Small intestine (tissue), 7 donors: ENCODE results near the gene LTBP4. TPM values are rescaled to one million over a fixed set of nuclear protein-coding genes. Genes with fewer than 3 reads are reported as not detected.
"Not testable (repeated sequence)": the region's sequence is repeated elsewhere in the genome, so short reads cannot be mapped to it uniquely, and the experiment has no call there.

Experiments
- DNase-seq, 2 donors: peaks; one replicate each; pipeline versions ENCODE4 v3.0.0 to v3.0.0-alpha.2; 2013
- FAIRE-seq: peaks from 2 replicates; lab custom pipeline; 2012; peaks lifted over from hg19 to GRCh38; lab: Jason Lieb, UNC
- H3K27ac ChIP-seq, 3 donors: one replicate each; pipeline ENCODE4 v1.5.1; 2013; ENCODE audit warnings: low read length in 2 of 3, mild to moderate bottlenecking in 2 of 3, control low read depth in 1 of 3, inconsistent platforms in 1 of 3, low read depth in 1 of 3, moderate library complexity in 1 of 3
- H3K27me3 ChIP-seq, 3 donors: one replicate each; pipeline ENCODE4 v1.6.1; 2013; ENCODE audit warnings: low read length in 3 of 3, inconsistent platforms in 1 of 3; ENCODE audit not compliant: control insufficient read depth in 3 of 3, insufficient read depth in 3 of 3
- H3K36me3 ChIP-seq, 3 donors: one replicate each; pipeline ENCODE4 v1.6.1; 2013; ENCODE audit warnings: low read length in 3 of 3, inconsistent platforms in 1 of 3, low read depth in 1 of 3, mild to moderate bottlenecking in 1 of 3, moderate library complexity in 1 of 3; ENCODE audit not compliant: control insufficient read depth in 3 of 3, insufficient read depth in 2 of 3
- H3K4me1 ChIP-seq, 3 donors: one replicate each; pipeline ENCODE4 v1.6.1; 2013; ENCODE audit warnings: low read length in 2 of 3, inconsistent platforms in 1 of 3, low read depth in 1 of 3, mild to moderate bottlenecking in 1 of 3, moderate library complexity in 1 of 3; ENCODE audit not compliant: control insufficient read depth in 3 of 3, insufficient read depth in 2 of 3
- H3K4me3 ChIP-seq, 3 donors: one replicate each; pipeline ENCODE4 v1.5.1; 2013; ENCODE audit warnings: low read length in 3 of 3, control low read depth in 1 of 3, inconsistent platforms in 1 of 3, low read depth in 1 of 3, mild to moderate bottlenecking in 1 of 3, moderate library complexity in 1 of 3
- H3K9me3 ChIP-seq, 2 donors: one replicate each; pipeline ENCODE4 v1.6.1; 2013; ENCODE audit warnings: low read depth in 1 of 2, low read length in 1 of 2; ENCODE audit not compliant: control insufficient read depth in 2 of 2, insufficient read depth in 1 of 2
- WGBS, 3 donors: extraction: QIAGEN DNeasy Blood & Tissue Kit; methylation state at CpG; one replicate each; pipeline ENCODE4 v1.1.7; 2013; 5-methylcytosine and 5-hydroxymethylcytosine counted together
- polyA plus RNA-seq, 4 donors: library from polyadenylated mRNA; stranded (reverse) in 3 of 4; unstranded in 1 of 4; fragments of 200-250 nt in 3 of 4; fragments of 120-200 nt in 1 of 4; gene quantifications; one replicate each; pipeline versions ENCODE4 v1.2.1 to v1.2.3, GENCODE V29; 2013
- donor health status: healthy with polysubstance abuse.
- donor health status: control.
- donor health status: control.
- donor health status: Bipolar disorder and iron deficiency.
- donor health status: healthy.

The LTBP4 gene
- polyA plus RNA-seq, 4 donors = 63.3 to 222 (median 116) TPM

GRCh38 chr19:40641281-40641680 is 40.1 kb downstream of the LTBP4 start:
- 67 to 86% (median 84%) methylated on average over 7 of the region's 7 CpGs for WGBS, 3 donors
- Histone ChIP-seq H3K4me3 (no peak overlapping the region), H3K27ac (peak overlapping the region in 2 of 3 donors; percentile 6 to 83), H3K36me3 (no peaks in the 10 kb centered on the region), H3K27me3 (no peaks in the 10 kb centered on the region), H3K4me1 (no peaks in the 10 kb centered on the region), H3K9me3 (no peaks in the 10 kb centered on the region)
- DNase-seq (no peak), FAIRE-seq (no peak)

GRCh38 chr19:40642051-40642706 is 41.0 kb downstream of the LTBP4 start:
- 85 to 89% (median 86%) methylated on average over 17 to 18 of the region's 18 CpGs for WGBS, 3 donors
- FAIRE-seq (no peak), DNase-seq (no peak)
- H3K36me3 ChIP-seq = no peaks in the 10 kb centered on the region
- H3K4me1 ChIP-seq = no peaks in the 10 kb centered on the region
- no peaks in the 10 kb centered on the region for H3K27me3 ChIP-seq
- H3K9me3 ChIP-seq = no peaks in the 10 kb centered on the region
- H3K27ac ChIP-seq = peak overlapping the region in 1 of 3 donors; percentile 48
- H3K4me3 ChIP-seq = no peak overlapping the region

GRCh38 chr19:40642757-40643305 is 41.7 kb downstream of the LTBP4 start:
- WGBS, 3 donors = 72 to 80% (median 76%) methylated on average over 7 to 8 of the region's 8 CpGs
- no peaks in the 10 kb centered on the region for H3K36me3 ChIP-seq
- H3K9me3 ChIP-seq = no peaks in the 10 kb centered on the region
- FAIRE-seq (no peak), DNase-seq (no peak)
- no peaks in the 10 kb centered on the region for H3K27me3 ChIP-seq
- H3K27ac ChIP-seq = no peak overlapping the region
- no peaks in the 10 kb centered on the region for H3K4me1 ChIP-seq
- H3K4me3 ChIP-seq = no peak overlapping the region

- H3K4me1 ChIP-seq = no peaks in the 10 kb centered on the region
- H3K27me3 ChIP-seq = peaks cover 0 to 3% (median 0%) of the 10 kb centered on the region in 3 donors
- DNase-seq = no peak
- no peak for FAIRE-seq
- no peaks in the 10 kb centered on the region for H3K9me3 ChIP-seq
- peak overlapping the region in 2 of 3 donors; percentile 42 to 86 for H3K27ac ChIP-seq
- 71 to 76% (median 72%) methylated on average over 5 of the region's 5 CpGs for WGBS, 3 donors
- H3K36me3 ChIP-seq = no peaks in the 10 kb centered on the region
- no peak overlapping the region for H3K4me3 ChIP-seq
Observed at GRCh38 chr19:40646743-40647254, 45.6 kb downstream of the LTBP4 start.

DNA sequence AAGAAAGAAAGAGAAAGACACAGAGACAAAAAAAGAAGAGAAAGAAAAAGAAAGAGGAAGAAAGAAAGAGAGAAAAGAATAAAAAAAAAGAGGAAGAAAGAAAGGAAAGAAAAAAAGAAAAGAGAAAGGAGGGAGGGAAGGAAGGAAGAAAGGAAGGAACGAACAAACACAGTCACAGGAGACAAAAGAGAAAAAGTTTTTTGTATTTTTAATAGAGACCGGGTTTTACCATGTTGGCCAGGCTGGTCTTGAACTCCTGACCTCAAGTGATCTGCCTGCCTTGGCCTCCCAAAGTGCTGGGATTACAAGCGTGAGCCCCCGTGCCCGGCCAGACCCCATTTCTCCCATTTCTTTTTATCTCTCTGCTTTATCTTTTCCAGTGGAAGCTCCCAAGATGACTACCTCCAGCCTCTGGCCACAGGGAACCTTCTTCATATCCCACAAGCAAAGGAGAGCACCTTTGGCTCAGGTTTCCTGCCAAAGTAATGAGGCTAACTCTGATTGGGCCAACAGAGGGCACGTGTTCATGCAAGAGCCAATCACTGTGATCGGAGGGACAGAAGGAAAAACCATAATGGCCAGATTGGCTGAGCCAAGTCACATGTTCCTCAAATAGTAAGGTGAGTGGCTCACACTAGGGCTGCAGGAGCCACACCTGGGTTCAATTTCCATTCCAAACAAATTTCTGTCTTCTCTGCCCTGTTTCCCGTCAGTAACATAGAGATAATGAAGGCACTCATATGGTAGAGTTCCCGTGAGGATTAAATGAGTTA is 48.9 kb downstream of the LTBP4 start:
- FAIRE-seq, H3K4me3 ChIP-seq, H3K9me3 ChIP-seq, DNase-seq, H3K4me1 ChIP-seq, H3K27me3 ChIP-seq, H3K36me3 ChIP-seq: not testable (repeated sequence)
- WGBS, 3 donors = 82 to 88% (median 86%) methylated on average over 9 of the region's 9 CpGs
- peak overlapping the region in 1 of 3 donors; percentile 75 for H3K27ac ChIP-seq

DNA sequence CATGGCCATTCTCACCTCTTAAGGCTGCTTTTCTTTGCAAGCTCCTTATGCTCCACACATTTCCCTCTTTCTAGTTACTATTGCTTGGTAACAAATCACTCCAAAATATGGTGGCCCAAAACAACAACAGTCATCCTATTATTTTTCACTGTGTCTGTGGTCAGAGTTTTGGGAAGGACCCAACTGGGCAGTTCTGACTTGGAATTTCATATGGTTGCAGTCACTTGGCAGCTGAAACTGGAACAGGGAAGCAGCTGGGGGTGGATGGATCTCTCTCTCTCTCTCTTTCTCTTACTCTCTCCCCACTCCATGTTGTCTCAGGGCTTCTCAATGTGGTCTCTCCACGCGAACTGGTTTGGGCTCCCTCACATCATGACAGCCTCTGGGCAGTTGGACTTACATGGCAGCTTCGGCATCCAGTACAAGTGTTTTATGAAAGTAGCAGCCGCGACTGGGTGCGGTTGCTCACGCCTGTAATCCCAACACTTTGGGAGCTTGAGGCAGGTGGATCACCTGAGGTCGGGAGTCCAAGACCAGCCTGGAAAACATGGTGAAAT is 49.7 kb downstream of the LTBP4 start:
- H3K27ac ChIP-seq = peak overlapping the region in 1 of 3 donors; percentile 75
- no peaks in the 10 kb centered on the region for H3K4me1 ChIP-seq
- 68 to 78% (median 76%) methylated on average over 8 of the region's 8 CpGs for WGBS, 3 donors
- DNase-seq = no peak
- no peaks in the 10 kb centered on the region for H3K9me3 ChIP-seq
- no peaks in the 10 kb centered on the region for H3K36me3 ChIP-seq
- FAIRE-seq = no peak
- no peak overlapping the region for H3K4me3 ChIP-seq
- H3K27me3 ChIP-seq = peaks cover 0 to 3% (median 0%) of the 10 kb centered on the region in 3 donors

DNA sequence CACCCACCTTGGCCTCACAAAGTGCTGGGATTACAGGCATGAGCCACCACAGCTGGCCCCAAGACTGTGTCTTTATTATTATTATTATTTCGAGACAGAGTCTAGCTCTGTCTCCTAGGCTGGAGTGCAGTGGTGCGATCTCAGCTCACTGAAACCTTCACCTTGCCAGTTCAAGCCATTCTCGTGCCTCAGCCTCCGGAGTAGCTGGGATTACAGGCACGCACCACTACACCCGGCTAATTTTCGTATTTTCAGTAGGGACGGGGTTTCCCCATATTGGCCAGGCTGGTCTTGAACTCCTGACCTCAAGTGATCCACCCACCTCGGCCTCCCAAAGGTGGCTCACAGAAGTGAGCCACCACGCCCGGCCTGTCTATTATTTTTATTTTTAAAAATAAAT is 51.1 kb downstream of the LTBP4 start:
- not testable (repeated sequence) for DNase-seq, H3K27ac ChIP-seq, FAIRE-seq

DNA sequence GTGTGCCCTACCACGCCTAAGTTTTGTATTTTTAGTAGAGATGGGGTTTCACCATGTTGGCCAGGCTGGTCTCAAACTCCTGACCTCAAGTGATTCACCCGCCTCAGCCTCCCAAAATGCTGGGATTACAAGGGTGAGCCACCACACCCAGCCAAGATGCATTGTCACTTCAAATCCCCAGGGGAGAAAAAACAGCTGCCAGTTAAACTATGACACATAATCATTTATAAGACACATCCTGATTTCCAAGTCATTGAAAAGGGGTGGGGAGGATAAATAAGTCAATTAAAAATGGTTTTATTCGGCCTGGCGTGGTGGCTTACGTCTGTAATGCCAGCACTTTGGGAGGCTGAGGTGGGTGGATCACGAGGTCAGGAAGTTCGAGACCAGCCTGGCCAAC is 54.5 kb downstream of the LTBP4 start:
- H3K27me3 ChIP-seq, H3K4me3 ChIP-seq, DNase-seq, FAIRE-seq, H3K36me3 ChIP-seq, H3K27ac ChIP-seq, H3K9me3 ChIP-seq, H3K4me1 ChIP-seq: not testable (repeated sequence)
- 69 to 82% (median 74%) methylated on average over 7 of the region's 7 CpGs for WGBS, 3 donors

More for the DNA sequence above, 51.1 kb downstream of the LTBP4 start:
- H3K36me3 ChIP-seq, H3K4me1 ChIP-seq, H3K4me3 ChIP-seq, H3K27me3 ChIP-seq, H3K9me3 ChIP-seq: not testable (repeated sequence)
- 74 to 87% (median 80%) methylated on average over 11 of the region's 11 CpGs for WGBS, 3 donors
